UCSD-AML1 (cell line): ENCODE measurements around the gene STMN3.
"Not testable (repeated sequence)": the region's sequence is repeated elsewhere in the genome, so short reads cannot be mapped to it uniquely, and the experiment has no call there.

Source experiments
- DNase-seq: peaks from one replicate; lab custom pipeline; 2025; ENCODE audit not compliant: unreplicated experiment; lab: John Stamatoyannopoulos, UW

Gene STMN3

DNA sequence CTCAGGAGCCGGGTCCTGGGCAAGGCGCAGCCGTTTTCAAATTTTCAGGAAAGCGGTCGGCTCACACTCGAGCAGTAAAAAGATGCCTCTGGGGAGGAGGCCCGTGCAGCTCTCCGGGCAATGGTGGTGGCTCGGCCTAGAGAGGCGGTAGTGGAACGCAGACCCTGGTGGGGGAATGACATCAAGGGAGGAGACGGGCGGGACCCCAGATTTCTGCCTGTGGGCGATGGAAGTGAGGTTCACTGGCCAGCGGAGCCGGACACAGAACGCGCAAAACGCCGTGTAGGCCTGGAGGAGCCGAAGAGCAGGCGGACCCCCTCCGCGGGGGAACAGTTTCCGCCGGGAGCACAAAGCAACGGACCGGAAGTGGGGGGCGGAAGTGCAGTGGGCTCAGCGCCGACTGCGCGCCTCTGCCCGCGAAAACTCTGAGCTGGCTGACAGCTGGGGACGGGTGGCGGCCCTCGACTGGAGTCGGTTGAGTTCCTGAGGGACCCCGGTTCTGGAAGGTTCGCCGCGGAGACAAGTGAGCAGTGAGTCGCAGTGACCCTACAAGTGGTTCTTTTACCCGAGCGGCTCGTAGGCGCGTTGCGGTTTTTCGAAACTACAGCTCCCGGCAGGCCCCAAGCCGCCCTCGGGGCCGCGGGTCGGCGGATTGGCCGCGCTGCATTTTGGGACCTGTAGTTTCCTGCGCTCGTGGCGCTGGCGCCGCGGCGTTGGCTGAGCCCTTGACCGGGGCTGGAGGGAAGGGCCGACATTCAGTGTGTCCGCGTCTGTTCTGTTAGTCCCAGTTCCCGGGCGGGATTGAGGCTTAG, 4.9 kb upstream of the STMN3 start, which contains the start of gene RTEL1:
Gene RTEL1 (plus strand): TSS at position 376 of the 812 bp plus-strand sequence. CDS start 1,091 bp downstream, outside the sequence.
- peak; percentile 95 for DNase-seq

DNA sequence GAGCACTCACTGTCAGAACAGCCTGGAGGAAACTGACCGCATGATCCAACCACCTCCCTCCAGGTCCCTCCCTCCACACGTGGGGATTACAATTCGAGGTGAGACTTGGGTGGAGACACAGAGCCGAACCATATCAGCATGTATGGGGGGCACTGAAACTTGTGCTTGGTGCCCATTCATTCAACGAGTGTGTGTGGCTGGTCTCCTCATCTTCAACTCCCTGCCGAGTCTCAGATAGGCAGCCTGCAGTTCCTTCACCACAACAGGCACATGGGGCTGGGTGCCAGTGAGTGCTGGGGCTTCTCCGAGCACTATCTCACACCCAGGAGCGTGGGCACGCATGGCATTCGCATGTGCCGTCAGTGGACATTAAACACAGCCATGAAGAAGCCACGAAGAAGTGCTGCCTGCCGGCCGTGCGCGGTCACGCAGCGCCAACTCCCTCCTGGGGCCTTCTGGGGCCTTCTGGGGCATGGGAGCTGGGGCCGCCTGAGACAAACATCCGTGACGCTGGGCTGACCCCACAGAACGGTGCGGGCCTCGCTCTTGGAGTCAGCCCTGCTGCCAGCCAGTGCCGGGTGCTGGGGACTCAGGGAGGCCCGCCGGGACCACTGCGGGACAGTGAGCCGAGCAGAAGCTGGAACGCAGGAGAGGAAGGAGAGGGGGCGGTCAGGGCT, 4.2 kb upstream of the STMN3 start:
- DNase-seq: no peak

DNA sequence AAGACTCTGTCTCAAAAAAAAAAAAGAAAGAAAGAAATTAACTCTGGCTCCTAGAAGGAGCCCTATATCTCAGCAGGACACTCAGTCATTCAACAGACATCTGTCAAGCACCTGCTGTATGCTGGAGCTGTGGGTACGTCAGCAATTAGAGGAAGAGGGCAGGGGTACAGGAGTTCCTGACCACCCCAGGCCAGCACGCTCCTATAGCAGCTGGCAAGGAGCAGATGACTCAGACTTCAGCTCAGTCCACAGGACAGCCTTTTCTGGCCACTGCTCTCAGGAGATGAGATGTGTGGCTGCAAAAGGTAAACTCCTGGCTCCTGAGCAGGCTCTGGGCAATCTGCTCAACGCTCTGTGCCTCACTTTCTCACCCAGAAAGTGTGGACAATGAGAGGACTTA, 3.2 kb upstream of the STMN3 start:
- no peak for DNase-seq

DNA sequence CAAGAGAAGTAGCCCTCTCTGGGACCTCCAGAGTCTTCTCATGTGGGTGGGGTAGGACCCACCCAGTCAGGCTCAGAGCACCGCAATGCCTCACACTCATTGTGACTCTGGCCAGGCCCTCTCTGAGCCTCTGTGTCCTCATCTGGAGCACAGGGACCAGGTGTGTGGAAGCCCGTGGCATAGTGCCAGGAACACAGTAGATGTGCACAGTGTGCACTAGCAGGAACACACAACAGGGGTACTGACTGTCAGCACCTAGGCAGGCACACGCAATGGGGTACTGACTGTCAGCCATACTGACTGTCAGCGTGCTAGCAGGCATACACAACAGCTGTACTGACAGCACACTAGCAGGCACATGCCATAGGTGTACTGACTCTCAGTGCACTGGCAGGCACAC, 2.0 kb upstream of the STMN3 start:
- no peak for DNase-seq

DNA sequence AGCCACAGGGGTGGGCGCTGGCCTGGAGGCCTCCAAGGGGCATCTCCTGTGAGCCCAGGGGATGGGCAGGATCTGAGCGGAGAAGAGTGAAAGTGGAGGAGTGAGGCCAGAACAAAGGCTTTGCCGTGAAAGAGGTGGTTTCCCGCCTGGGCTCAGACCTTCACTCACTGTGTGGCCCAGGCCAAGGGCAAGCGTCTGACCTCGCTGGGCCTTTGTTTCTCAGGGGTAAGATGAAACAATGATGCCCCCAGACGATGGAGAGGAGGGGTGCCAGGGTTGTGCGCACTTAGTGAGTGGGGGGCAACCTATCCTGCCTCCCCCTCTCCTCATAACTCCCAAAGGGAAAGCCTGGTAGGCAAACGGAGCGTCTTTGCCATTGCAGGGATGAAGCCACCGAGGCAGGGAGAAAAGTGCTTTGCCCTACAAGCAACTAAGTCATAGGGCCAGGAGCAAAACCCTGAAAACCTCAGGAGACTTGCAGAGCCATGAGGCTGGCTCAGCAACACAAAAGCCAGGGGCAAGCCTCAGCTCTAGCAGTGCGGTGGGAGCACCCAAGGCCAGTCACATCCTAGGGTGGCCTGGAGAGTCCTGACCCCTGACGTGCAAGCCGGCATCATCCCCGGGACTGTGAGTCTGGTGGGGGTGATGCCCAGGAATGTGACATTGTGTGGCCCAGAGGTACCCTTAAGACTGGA, 897 bp upstream of the STMN3 start:
- DNase-seq: no peak

DNA sequence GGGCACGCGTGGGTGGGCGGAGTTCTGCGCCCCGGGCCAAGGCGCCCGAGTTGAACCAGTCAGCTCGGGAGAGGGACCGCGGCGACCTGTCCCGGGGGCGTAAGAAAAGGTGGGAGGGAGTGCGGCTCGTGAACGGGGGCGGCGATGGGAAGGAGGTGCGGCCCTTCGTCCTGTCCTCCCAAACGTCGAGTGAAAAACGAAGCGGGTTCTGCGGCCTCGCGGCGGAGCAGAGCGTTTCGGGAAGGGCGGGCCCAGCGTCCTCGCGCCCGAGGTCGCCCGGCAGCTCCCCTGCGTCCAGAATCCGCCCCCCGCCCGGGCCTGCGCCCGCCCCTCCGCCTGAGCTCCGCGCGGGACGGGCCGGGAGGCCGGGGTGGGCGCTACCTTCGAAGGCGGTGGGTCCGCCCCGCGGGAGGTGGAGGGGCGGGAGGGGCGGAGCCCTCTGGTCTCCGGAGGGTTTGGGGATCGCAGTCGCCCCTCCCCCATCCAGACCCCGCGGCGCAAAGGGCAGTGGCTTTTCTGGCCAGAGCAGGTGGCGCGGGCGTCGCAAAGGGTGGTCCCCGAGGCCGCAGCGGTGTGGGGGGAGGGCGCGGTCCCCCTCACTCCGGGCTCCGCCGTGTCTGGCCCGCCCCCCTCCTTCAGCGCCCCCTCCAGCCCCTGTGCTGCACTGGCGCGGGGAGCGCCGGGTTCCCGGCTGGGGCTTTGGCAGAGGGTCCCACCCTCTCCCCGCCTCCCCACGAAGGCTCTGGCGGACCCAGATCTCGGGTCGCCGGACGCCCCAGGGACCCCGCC, 838 bp downstream of the STMN3 start:
- DNase-seq: peak; percentile 28

DNA sequence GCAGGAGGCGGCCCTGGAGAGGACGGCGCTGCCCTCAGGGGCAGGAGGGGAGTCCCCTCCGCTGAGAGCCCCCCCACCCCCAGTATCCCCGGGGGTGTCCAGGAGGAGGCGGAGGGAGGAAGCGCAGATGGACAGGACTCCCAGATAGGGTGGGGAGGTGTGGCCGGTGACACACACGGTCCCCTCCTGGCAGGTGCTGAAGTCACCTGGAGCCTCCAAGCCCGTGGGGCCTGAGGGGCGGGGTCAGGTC, 1.4 kb downstream of the STMN3 start:
- DNase-seq: no peak

DNA sequence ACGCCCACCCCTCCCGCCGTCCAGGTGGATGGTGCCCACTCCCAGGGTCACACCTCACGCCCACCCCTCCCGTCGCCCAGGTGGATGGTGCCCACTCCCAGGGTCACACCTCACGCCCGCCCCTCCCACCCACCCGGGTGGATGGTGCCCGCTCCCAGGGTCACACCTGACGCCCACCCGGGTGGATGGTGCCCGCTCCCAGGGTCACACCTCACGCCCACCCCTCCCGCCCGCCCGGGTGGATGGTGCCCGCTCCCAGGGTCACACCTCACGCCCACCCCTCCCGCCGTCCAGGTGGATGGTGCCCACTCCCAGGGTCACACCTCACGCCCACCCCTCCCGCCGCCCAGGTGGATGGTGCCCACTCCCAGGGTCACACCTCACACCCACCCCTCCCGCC, 2.7 kb downstream of the STMN3 start:
- DNase-seq: not testable (repeated sequence)

DNA sequence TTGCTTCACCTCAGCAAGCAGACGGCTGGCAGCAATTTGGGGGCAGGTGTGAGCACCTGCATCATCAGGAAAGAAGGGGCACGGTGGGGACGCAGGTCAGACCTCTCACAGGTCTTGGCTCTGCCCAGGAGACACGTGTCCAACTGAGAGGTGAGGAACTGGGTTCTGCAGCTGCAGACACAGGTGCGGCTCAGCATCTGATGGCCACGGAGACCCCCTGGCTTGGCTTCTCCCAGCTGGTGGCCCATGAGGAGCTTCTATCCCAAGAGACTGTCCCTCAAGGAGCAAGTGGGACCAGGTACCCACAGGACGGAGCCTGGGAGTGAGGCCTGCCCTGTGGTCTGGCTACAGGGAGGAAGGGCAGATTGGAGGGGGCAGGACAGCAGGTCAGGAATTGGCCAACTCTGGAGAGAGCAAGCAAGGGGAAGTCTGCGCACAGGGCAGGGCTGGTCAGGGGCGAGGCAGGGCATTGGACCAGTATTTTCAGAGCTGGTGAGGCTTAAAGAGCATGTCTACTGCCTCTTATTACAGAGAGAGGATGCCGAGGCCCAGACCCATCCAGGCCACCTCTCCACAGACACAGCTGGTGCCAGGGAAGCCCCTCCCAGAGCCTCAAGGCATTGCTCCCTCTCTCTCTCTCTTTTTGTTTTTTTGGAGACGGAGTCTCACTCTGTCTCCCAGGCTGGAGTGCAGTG, 4.2 kb downstream of the STMN3 start:
- DNase-seq: no peak

DNA sequence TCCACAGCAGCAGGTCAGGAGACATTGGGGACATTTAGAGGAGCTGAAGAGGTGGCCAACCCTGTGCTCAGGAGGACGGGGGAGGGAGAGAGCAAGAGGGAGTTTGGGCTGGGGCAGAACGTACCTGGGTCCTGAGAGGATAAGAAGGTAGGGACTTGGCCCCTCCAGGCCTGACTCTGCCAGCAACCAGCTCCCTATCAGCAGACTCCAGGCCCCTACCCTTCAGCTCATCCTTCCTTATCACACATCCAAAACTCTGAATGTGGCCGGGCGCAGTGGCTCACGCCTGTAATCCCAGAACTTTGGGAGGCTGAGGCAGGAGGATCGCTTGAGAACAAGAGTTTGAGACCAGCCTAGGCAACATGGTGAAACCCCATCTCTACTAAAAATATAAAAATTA, 5.0 kb downstream of the STMN3 start:
- no peak for DNase-seq

DNA sequence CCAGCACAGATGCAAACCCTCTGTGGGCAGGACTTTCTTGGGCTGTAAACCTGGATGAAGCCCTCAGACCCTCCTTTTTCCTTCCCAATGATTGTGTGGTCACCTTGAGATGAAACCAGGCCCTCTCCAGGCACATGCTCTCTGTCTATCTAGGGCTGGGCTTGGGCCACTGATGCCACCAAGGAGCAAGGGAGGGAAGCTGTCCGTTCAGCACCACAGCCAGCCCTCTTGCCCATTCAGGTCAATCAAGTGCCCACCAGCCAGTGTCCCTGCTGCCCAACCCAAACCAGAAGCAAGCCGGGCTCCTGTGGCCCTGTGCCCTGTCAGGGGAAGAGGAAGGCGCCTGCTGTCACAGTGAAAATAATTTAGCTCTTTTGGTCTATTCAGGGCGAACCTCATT, 8.0 kb downstream of the STMN3 start:
- no peak for DNase-seq

DNA sequence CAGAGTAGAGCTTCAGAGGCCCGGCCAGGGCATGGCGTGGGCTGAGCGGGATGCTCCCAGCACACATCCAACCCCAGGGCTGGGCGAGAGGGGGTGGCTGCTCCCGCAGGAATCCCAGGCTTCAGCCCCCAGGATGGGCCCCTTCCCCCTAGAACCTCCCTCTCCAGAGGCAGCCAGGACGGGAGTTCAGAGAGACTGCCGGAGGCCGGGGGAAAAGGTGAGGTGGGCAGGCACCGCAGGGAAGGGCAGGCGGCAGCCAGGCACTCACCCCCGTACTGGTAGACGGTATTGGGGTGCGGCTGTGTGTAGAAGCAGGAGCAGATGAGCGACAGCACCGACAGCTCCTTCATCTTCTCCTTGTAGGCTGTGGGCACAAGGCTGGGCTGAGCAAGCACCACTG, 9.3 kb downstream of the STMN3 start:
- no peak for DNase-seq

DNA sequence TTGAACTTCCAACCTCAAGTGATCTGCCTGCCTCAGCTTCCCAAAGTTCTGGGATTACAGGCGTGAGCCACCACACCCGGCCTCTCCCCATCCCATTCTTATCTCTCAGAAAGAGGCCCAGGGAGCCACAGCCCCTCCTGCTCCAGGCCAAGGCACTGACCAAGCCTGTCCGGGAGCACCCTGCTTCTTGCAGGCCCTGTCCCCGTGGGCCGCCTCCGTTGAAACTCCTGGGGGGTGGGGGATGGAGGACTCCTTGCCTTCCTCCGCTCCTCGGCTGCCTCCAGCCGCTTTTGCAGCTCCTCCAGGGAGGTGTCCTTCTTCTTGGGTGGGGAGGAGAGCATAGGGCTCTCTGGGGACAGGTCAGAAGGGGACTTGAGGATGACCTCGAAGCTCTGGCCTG, 9.7 kb downstream of the STMN3 start:
- DNase-seq: no peak

DNA sequence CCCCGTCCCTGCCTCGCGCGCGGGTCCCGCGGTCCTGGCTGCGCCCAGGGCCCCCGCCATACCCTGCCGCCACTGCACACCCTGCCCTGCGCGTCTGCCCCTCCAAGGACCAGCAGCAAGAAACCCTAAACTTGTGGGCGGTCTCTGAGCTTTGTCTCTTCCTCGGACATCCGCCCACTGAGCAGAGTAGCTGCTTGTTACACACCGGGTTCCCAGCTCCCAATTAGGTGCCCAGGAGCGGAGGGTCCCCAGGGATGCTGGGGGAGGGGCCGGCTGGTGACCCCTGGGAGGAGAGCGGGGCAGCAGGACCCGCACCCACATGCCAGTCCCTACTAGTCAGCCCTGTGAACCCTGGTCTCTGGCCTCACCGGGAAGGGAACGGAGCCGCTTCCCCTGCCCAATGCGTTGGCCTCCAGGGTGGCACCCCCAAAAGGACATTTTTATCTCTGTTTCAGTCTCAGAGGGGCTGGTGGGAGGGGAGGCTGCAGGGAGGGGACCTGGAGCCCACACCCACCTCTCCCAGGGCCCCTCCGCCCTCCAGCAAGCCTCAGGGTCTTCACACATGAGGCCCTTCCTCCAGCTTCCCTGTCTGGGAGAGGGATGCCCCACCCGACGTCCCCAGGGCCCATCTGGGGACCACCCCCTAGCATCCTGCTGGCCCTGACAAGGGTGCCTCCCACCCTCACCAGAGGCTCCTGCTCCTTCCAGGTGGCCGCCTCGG, 10.5 kb downstream of the STMN3 start:
- no peak for DNase-seq

DNA sequence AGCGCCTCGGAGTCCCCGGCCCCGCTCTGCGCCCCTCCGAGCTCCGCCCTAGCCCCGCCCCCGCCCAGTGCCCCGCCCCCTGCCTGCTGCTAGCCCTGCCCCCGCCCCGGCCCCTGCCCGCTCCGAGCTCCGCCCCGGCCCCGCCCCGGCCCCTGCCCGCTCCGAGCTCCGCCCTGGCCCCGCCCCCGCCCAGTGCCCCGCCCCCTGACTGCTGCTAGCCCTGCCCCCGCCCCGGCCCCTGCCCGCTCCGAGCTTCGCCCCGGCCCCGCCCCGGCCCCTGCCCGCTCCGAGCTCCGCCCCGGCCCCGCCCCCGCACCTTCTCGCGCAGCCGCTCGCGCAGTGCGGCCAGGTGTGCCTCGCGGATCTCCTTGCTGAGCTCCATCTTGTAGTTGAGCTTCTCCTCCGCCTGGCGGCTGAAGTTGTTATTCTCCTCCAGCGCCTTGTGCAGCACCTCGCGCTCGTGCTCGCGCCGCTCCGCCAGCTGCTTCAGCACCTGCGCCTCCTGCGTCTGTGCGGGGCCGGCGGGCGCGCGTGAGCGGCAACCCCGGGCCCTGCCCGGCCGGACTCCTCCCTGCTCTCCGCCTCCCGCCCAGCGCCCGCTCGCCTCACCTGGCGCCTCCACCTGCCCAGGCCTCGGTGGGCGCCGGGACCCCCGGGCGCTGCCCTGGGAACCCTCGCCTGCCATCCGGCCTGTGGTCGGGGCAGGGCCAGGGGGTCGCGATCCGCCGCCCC, 11.3 kb downstream of the STMN3 start:
- peak; percentile 72 for DNase-seq

DNA sequence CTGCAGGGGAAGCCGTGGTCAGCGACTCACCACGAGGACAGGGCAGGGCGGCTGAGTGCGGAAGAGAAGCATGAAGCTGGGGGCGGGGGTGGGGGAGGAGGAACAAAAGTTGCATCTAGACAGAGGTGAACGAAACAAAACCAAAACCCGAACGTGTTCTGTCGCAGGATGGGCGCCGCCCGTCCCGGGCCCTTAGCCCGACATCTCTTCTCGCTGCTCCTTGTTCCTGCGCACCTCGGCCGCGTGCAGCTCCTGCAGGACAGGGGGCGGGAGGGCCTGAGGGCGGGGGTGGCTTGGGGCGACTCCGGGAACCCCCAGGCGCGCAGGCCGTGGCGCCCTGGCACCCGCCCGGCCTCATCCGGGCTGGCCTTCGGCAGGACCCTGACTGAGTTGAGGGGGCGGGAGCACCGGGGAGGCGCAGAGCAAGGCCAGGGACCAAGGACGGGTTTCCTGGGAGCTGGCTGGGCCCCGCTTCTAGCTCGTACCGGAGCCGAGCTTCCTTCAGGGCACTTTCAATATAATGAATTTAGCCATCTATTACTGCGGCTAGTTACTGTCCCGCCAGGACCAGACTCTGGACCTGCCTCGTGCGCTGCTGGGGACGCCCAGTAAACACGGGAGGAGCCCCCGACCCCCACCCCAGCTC, 12.0 kb downstream of the STMN3 start:
- no peak for DNase-seq

DNA sequence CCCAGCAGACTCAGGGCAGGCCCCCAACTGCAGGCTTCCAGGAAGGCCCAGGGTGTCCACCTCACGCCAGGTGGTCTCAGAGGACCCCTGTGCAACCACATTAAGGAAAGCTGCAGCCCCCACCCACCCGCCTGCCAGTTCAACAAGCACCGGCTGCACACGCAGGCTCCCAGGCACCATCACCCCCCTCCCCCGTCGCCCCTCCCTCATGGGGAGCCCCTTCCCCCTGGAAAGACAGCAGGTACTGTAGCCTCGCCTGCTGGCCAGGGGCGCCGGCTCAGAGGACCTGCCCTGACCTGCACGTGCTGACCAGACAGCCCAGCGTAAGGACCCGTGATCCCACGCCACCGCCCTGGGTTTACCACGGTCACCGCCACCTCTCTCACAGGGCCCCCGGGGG, 12.5 kb downstream of the STMN3 start:
- DNase-seq: not testable (repeated sequence)

DNA sequence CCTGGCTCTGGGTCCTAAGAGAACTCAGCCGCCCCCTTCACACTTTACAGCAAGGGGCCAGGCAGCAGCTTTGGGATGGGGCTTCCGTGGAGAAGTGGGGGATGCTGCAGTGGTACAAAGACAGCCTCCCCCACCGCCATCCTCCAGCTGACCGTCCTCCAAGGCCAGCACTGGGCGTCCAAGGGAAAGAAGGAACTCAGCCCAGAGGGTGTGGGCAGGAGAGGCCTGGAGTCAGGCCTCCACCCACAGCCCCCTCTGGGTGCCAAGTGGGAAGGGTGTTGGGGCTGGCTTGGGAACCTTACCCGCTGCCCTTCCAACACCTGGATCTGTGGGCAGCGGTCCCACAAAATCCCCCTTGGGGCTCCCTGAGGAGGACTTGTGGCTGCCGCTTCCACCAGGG, 13.1 kb downstream of the STMN3 start:
- no peak for DNase-seq
